SW 1271 (cell line): ENCODE measurements around the gene PDZD4.

Experiments used
- DNase-seq, 2 experiments: peaks; one replicate each; lab custom pipeline; 2025; lab: John Stamatoyannopoulos, UW

PDZD4 gene

DNA sequence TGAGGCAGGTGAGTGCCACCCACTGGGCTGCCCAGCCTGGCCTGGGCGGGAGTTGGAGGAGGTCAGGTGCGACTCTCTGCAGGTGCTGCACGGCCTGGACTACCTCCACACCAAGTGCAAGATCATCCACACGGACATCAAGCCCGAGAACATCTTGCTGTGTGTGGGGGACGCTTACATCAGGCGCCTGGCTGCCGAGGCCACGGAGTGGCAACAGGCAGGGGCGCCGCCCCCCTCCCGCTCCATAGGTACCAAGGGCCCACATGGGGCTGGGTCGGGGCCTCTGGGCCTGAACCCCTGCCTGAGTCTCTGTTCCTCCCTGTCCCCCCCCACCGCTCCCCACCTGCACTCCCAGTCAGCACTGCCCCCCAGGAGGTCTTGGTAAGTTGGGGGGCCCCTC, 47.5 kb downstream of the PDZD4 start:
- DNase-seq, result no peak

- DNase-seq, result no peak
Observed at GRCh38 chrX:153782313-153782712, 48.0 kb downstream of the PDZD4 start.

- DNase-seq, result no peak
Observed at GRCh38 chrX:153781428-153782047, 48.8 kb downstream of the PDZD4 start.

DNA sequence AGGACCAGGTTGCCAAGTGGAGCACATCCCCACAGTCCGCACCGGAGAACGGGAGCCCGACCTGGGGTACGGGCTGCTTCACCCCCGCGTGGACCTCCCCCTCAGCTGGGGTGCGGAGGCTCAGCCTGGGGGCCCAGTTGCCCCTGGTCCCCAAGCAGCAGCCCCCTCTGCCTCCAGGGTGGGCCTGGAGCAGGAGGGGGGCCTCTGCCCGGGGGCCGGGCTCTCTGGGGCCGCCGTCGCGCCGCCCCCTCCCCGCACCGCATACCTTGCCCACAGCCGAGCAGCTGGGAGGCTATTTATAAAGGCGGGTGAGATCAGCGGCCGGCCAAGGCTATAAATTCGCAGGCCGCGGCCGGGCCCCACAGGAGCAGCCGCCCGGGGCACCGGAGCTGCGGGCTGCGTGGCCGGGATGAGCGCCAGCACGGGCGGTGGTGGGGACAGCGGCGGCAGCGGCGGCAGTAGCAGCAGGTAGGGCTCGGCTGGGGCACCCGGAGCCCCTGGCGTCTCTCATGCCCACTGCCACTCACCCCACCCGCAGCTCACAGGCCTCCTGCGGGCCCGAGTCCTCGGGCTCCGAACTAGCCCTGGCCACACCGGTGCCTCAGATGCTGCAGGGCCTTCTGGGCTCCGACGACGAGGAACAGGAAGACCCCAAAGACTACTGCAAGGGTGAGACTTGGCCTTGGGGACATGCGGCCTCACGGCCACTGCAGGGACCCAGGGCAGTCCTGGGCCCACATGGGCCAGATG, 49.5 kb downstream of the PDZD4 start, which contains the start of gene SRPK3:
Gene SRPK3 (plus strand): TSS at position 364 of the 750 bp plus-strand sequence. CDS start 46 bp downstream, at position 410.
- no peak for DNase-seq

DNA sequence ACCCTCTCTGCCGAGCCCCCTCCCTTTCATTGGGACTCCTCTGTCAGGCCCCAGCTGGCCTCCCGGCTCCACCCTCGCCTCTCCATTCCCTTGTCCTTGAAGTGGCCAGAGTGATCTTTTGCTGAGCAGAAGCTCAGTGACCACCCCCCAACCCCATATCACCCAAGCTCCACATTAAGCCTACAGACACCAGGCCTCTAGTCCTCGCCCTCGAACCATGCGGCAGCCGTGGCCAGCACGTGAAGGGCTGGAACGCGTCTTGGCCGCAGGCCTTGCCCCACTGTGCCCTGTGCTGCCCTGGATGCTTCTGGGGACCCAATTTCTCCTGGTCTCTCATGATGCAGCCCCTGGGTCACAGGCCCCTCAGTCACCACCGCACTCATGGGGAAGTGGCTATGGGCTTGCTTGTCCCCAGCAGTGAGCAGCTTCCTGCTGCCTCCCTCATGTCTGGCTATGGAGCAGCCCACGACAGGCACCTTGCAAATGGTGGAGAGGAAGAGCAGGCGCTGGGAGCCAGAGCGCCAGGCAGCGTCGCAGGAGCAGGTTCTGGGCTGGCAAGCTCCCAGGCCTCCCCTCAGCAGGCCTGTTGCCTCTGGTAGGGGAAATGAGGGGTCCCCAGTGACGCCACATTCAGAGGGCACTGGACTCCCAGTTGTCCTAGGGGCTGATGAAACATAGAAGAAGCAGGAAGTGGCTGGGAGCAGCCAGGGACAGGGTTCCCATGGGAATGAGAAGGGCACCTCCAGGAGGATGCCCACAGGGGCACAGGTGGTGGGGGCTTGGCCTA, 50.3 kb downstream of the PDZD4 start:
- no peak for DNase-seq

DNA sequence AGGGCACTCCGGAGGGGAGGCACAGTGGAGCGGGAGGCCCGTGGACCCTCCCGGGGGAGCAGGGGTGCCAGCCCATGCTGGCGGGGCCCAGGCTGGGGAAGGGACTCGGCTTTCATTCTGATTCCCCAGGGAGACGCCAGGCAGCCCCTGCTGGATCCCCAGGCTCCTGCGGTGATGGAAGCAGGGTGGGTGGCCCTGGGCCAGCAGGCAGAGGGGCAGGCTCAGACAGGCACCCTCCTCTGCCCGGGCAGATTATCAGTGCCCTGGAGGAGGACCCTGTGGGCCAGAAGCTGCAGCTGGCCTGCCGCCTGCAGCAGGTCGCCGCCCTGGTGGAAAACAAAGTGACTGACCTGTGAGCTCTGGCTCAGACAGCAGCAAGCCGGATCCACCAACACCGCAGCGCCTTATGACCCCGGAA, 51.7 kb downstream of the PDZD4 start:
- DNase-seq, result no peak

- no peak for DNase-seq
Observed at GRCh38 chrX:153778181-153778580, 52.2 kb downstream of the PDZD4 start.

- DNase-seq, result no peak
Observed at GRCh38 chrX:153777261-153778090, 52.9 kb downstream of the PDZD4 start.

DNA sequence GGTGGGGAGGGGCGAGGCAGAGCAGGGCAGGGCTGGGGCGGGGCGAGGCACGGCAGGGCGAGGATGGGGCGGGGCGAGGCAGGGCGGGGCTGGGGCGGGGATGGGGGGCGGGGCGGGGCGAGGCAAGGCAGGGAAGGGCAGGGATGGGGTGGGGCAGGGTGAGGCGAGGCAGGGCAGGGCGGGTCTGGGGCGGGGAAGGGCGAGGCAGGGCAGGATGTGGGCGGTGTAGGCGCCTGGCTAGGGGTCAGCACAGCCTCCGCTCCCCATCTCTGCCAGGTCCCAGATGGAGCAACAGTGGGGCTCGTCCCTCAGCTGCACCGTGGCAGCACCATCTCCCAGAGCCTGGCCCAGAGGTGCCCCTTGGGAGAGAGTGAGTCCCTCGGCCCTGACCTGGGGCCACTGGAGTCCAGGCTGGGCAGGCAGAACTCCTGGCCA, 53.7 kb downstream of the PDZD4 start:
- DNase-seq, result no peak

- no peak for DNase-seq
Observed at GRCh38 chrX:153776120-153776599, 54.2 kb downstream of the PDZD4 start.

GRCh38 chrX:153775293-153776119, 54.8 kb downstream of the PDZD4 start:
- DNase-seq, result no peak

GRCh38 chrX:153774576-153775292, 55.6 kb downstream of the PDZD4 start:
- no peak for DNase-seq

DNA sequence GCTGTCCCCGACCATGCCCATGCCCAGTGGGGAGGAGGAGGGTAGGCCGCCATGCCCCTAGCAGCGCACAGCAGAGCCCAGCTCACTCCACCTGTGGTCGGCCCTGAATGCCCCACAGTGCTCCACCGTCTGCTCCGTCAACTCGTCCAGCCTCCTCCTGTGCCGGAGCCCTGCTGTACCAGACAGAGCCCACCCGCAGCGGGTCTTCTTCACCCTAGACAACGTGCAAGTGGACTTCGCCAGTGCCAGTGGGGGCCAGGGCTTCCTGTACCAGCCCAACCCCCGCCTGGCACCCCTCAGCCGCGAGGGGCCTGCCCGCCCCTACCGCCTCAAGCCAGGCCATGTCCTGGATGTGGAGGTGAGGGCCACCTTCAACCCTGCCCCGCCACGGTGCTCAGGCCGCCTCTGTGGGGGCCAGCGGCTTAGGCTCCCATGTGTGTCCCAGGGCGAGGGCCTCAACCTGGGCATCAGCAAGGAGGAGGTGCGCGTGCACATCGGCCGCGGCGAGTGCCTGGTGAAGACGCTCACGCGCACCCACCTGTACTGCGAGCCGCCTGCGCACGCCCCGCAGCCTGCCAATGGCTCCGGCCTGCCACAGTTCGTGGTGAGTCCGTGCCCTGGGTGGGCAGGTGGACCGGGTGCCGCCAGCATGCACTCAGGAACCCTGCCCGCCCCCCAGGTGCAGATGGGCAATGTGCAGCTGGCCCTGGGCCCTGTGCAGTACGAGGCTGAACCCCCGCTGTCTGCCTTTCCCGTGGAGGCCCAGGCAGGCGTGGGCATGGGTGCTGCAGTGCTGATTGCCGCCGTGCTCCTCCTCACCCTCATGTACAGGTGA, 56.4 kb downstream of the PDZD4 start:
- no peak for DNase-seq

DNA sequence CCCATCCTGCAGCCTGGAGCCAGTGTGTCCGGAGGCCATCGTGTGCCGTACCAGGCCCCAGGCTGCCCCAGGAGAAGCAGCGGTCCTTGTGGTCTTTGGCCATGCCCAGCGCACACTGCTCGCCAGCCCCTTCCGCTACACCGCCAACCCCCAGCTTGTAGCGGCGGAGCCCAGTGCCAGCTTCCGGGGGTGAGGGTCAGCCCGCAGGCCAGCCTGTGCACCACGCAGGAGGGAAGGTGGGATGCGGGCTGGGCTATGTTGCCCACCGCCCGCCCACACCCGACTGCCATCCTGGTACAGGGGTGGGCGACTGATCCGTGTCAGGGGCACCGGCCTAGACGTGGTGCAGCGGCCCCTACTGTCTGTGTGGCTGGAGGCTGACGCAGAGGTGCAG, 57.1 kb downstream of the PDZD4 start:
- DNase-seq, result no peak

GRCh38 chrX:153772316-153773217, 57.8 kb downstream of the PDZD4 start:
- DNase-seq, result no peak

DNA sequence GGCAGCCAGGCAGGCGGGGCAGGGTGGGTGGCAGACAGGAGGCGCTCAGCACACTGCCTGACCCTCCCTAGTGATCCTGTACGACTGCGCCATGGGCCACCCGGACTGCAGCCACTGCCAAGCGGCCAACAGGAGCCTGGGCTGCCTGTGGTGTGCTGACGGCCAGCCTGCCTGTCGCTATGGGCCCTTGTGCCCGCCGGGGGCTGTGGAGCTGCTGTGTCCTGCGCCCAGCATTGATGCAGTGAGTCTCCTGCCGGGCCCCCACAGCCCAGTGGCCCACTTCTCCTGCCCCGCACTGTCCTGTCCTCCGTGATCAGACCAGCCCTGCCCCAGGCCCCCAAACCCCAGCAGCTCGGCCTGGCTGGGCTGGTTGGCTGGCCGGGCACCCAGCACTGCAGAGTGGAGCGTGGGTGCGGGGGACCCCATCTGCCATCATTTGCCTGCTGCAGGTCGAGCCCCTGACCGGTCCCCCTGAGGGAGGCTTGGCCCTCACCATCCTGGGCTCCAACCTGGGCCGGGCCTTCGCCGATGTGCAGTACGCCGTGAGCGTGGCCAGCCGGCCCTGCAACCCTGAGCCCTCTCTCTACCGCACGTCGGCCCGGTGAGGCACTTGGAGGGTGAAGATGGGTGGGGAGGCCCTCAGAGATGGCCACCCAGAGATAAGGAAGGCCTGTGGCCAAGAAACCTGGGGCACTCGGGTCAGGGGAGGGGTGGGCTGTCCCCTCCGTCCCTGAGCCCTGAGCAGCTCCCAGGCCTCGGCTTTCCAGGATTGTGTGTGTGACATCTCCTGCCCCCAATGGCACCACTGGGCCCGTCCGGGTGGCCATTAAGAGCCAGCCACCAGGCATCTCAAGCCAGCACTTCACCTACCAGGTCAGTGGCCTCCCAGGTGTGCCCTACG, 58.7 kb downstream of the PDZD4 start:
- no peak for DNase-seq
